ENCODE results near the gene TRIM14. TPM values are rescaled to one million over a fixed set of nuclear protein-coding genes. Genes with fewer than 3 reads are reported as not detected.
A peak's percentile ranks its signal among the peaks of the same experiment; 100 is the strongest.

Gene TRIM14
- total RNA-seq, 4 donors from 2014 or later, result 15.8 to 22.9 (median 20.0) TPM

DNA sequence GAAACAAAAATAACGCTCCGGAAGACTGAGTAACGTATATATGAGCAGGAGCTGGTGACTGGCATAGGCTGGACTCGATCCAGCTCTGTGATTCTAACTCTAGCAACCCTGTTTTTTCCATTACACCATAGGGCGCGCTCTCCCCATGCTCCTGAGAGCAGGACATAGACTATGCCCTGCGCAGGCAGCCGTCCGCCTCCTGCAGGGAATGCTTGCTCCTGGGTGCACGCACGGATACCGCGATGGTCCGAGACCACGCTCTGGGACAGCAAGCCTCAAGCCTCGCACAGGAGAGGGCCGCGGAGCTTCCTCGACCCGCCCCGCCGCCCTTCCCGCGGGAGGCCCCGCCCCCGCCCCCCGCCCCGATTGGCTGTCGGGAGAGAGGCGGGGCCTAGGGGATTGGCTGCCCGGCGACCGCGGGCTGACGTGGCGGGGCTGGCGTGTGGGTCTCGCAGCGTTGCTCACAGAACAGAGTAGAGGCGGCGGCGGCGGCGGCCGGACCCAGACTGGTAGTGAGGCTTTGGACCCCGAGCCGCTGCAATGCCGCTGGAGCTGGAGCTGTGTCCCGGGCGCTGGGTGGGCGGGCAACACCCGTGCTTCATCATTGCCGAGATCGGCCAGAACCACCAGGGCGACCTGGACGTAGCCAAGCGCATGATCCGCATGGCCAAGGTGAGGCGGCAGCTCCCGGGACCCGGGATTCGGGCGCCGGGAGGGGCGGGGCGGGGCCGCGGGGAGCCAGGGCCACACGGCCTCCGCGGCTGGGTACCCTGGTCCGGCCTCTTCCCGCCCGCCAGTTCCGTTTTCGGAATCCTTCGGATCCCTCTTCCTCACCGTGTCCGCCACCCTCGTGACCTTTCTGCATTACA is 62.5 kb downstream of the TRIM14 start, which contains the start of gene NANS:
Gene NANS (plus strand): TSS at position 464 of the 869 bp plus-strand sequence. CDS start 77 bp downstream, at position 541.
- Histone ChIP-seq H3K36me3 (peaks cover 8% of the 10 kb centered on the region), H3K27me3 (no peaks in the 10 kb centered on the region), H3K9me3 (no peaks in the 10 kb centered on the region), H3K4me3 (peak within 1 kb of the TSS; percentile 70), H3K27ac (peak within 1 kb of the TSS; percentile 94), H3K4me1 (peaks cover 30% of the 10 kb centered on the region)
- DNase-seq (ENCODE audit: low spot score in 2 of 2), result peak; percentile 96 to 97
- WGBS, result under 1% methylated on average over 52 of the region's 80 CpGs
- TF ChIP-seq POLR2A (IDR thresholded peaks at IDR 0.05) (peak; percentile 82 to 83), POLR2AphosphoS5 (IDR thresholded peaks at IDR 0.05) (peak in 2 of 3 donors; percentile 5 to 57), EP300 (IDR thresholded peaks at IDR 0.05) (no peak)
- TF ChIP-seq, protein P1, sequence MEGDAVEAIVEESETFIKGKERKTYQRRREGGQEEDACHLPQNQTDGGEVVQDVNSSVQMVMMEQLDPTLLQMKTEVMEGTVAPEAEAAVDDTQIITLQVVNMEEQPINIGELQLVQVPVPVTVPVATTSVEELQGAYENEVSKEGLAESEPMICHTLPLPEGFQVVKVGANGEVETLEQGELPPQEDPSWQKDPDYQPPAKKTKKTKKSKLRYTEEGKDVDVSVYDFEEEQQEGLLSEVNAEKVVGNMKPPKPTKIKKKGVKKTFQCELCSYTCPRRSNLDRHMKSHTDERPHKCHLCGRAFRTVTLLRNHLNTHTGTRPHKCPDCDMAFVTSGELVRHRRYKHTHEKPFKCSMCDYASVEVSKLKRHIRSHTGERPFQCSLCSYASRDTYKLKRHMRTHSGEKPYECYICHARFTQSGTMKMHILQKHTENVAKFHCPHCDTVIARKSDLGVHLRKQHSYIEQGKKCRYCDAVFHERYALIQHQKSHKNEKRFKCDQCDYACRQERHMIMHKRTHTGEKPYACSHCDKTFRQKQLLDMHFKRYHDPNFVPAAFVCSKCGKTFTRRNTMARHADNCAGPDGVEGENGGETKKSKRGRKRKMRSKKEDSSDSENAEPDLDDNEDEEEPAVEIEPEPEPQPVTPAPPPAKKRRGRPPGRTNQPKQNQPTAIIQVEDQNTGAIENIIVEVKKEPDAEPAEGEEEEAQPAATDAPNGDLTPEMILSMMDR (IDR thresholded peaks at IDR 0.05), result no peak

DNA sequence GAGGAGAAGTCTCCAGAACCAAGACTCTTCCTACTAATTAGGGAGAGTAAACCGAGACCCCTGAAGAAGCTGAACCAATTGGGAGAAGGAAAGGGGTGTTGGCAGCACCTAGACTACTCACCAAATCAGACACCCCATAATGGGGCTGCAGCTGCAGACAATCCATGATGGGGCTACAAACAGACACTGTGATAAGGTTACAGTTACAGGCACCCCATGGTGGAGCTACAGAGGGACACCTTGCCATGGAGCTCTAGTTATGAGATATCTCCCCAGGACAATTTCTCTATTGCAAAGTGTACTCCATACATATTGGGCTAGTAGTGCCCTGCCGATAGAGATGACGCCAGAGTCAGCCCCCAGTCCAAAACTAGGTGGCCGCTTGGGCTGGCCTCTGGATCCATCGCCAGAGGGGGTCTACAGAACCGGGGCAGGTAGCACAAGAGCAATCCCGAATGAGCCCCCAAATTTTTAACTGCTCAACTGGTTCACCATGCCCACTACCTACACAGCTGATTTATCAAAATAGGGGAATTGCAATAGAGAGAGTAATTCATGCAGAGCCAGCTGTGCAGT is 64.6 kb downstream of the TRIM14 start:
- WGBS, result 94% methylated on average over 3 of the region's 7 CpGs
- Histone ChIP-seq H3K27ac (no peak overlapping the region), H3K4me3 (no peak overlapping the region), H3K36me3 (no peaks in the 10 kb centered on the region), H3K4me1 (peaks cover 30% of the 10 kb centered on the region), H3K9me3 (no peaks in the 10 kb centered on the region), H3K27me3 (no peaks in the 10 kb centered on the region)
- DNase-seq (ENCODE audit: low spot score in 2 of 2), result peak in 1 of 2 donors; percentile 64
- TF ChIP-seq, protein P1 (IDR thresholded peaks at IDR 0.05), result no peak
- TF ChIP-seq EP300 (IDR thresholded peaks at IDR 0.05) (no peak), POLR2AphosphoS5 (IDR thresholded peaks at IDR 0.05) (no peak), POLR2A (IDR thresholded peaks at IDR 0.05) (no peak)

DNA sequence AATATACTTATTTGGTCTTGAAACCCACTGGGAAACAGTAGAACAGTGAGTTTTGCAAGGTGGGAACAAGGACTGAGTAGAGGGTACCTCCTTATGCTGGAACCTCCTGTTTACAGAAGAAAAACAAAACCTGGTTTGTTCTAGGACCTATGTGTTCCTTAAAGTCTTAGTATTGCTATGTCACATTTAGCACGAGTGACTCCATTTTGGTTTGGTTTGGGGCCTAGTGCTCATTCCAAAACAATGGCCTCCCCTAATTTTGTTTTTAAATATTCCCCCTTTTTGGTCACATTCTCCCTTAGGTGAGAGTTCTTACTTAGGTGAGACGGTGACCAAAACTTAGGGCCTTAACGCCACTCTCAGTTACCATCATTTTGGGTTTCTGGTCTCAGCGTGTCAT is 68.7 kb downstream of the TRIM14 start:
- H3K36me3 ChIP-seq, result no peaks in the 10 kb centered on the region
- no peaks in the 10 kb centered on the region for H3K27me3 ChIP-seq
- H3K9me3 ChIP-seq, result no peaks in the 10 kb centered on the region
- H3K27ac ChIP-seq, result no peak overlapping the region
- 95% methylated on average over 4 of the region's 4 CpGs for WGBS
- DNase-seq (ENCODE audit: low spot score in 2 of 2), result no peak
- TF ChIP-seq POLR2A (IDR thresholded peaks at IDR 0.05), result no peak
- TF ChIP-seq, protein P1 (IDR thresholded peaks at IDR 0.05), result no peak
- no peak for TF ChIP-seq EP300 (IDR thresholded peaks at IDR 0.05)
- TF ChIP-seq POLR2AphosphoS5 (IDR thresholded peaks at IDR 0.05), result no peak
- H3K4me3 ChIP-seq, result no peak overlapping the region
- H3K4me1 ChIP-seq, result no peaks in the 10 kb centered on the region

DNA sequence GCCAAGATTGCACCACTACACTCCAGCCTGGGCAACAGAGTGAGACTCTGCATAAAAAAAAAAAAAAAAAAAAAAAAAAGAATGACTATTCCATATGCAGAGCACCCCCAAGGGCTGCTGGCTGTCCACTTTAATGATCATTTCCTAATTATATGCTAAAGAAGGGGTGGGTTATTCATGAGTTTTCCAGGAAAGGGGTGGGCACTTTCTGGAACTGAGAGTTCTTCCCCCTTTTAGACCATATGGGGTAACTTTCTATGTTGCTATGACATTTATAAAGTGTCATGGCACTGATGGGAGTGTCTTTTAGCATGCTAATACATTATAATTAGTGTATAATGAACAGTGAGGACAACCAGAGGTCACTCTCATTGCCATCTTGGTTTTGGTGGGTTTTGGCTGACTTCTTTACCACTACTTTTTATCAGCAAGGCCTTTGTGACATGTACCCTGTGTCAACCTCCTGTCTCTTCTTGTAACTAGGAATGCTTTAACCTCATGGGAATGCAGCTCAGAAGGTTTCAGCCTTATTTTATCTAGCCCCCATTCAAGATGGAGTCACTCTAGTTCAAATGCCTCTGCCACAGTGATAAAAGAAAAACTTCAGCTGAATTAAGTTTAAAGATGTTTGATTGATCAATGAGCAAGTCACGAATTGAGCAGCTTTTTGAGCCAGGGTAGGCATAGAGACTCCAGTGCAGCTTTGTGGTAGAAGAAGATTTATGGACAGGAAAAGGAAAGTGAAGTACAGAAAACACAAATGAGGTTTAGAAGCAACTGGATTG is 69.5 kb downstream of the TRIM14 start:
- TF ChIP-seq EP300 (IDR thresholded peaks at IDR 0.05) (no peak), POLR2A (IDR thresholded peaks at IDR 0.05) (no peak), POLR2AphosphoS5 (IDR thresholded peaks at IDR 0.05) (no peak)
- TF ChIP-seq, protein P1 (IDR thresholded peaks at IDR 0.05), result no peak
- H3K4me1 ChIP-seq, result no peaks in the 10 kb centered on the region
- 62% methylated on average over 1 of the region's 1 CpG for WGBS
- H3K9me3 ChIP-seq, result no peaks in the 10 kb centered on the region
- H3K27me3 ChIP-seq, result no peaks in the 10 kb centered on the region
- DNase-seq (ENCODE audit: low spot score in 2 of 2), result no peak
- H3K27ac ChIP-seq, result no peak overlapping the region
- H3K4me3 ChIP-seq, result no peak overlapping the region
- no peaks in the 10 kb centered on the region for H3K36me3 ChIP-seq
